ENCODE data around the gene SERPINI1. TPM values are rescaled to one million over a fixed set of nuclear protein-coding genes. Genes with fewer than 3 reads are reported as not detected.
A peak's percentile ranks its signal among the peaks of the same experiment; 100 is the strongest.

SERPINI1 gene
- total and polyA plus RNA-seq, 9 of the 15 experiments (the other 6 are each of a cell fraction or from before 2014, with no cell fraction given), result 1.6 to 9.9 (median 3.5) TPM

- H3K36me3 ChIP-seq (ENCODE audit: control insufficient read depth, insufficient read depth, low read length), result no peaks in the 10 kb centered on the region
- TF ChIP-seq DIDO1 (tag; IDR thresholded peaks at IDR 0.05; ENCODE audit: low read depth) (no peak), GABPA (tag; conservative IDR thresholded peaks at IDR 0.05; ENCODE audit: low read depth) (no peak), RBFOX2 (IDR thresholded peaks at IDR 0.05; ENCODE audit: low read depth, low read length) (no peak), HMG20A (CRISPR knock-in tag; conservative IDR thresholded peaks at IDR 0.05) (no peak), ILK (tag; IDR thresholded peaks at IDR 0.05; ENCODE audit: borderline replicate concordance, low read depth) (no peak), ZNF140 (CRISPR knock-in tag; IDR thresholded peaks at IDR 0.05) (no peak), SIN3B (IDR thresholded peaks at IDR 0.05; ENCODE audit: low read depth) (no peak), NFE2L1 (tag; IDR thresholded peaks at IDR 0.05; ENCODE audit: borderline replicate concordance, low read depth) (no peak), SMC3 (conservative IDR thresholded peaks at IDR 0.05; ENCODE audit: insufficient read depth, low read depth, low read length) (no peak), ZNF592 (IDR thresholded peaks at IDR 0.05) (no peak), KLF16 (IDR thresholded peaks at IDR 0.05) (no peak), SP2 (IDR thresholded peaks at IDR 0.05; ENCODE audit: extremely low read depth, low read depth, low read length, poor library complexity, severe bottlenecking) (no peak), TAF9B (IDR thresholded peaks at IDR 0.05; ENCODE audit: partially characterized antibody) (no peak), GTF3C2 (IDR thresholded peaks at IDR 0.05; ENCODE audit: borderline replicate concordance, extremely low read depth, insufficient read length) (no peak)
- TF ChIP-seq, protein P1, sequence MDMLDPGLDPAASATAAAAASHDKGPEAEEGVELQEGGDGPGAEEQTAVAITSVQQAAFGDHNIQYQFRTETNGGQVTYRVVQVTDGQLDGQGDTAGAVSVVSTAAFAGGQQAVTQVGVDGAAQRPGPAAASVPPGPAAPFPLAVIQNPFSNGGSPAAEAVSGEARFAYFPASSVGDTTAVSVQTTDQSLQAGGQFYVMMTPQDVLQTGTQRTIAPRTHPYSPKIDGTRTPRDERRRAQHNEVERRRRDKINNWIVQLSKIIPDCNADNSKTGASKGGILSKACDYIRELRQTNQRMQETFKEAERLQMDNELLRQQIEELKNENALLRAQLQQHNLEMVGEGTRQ (CRISPR knock-in tag; IDR thresholded peaks at IDR 0.05), result no peak
- H3K9ac ChIP-seq (ENCODE audit: insufficient read depth in 1 of 2, low read depth in 2 of 2, low read length in 2 of 2), result no peak overlapping the region
- no peaks in the 10 kb centered on the region for H4K20me1 ChIP-seq (replicated peaks; ENCODE audit: control insufficient read depth, insufficient read depth, low read length)
- no peaks in the 10 kb centered on the region for H3K4me1 ChIP-seq (replicated peaks in 1 of 2; ENCODE audit: control insufficient read depth in 2 of 2, insufficient read depth in 2 of 2, low read length in 2 of 2)
- CTCF ChIA-PET (ENCODE audit: low intra/inter-chr PET ratio), result no interaction called here
- FAIRE-seq (peak; percentile 6), DNase-seq (ENCODE audit: extremely low read depth in 1 of 4, low spot score in 3 of 4) (no peak), ATAC-seq (no peak)
- H3K4me3 ChIP-seq, result no peak overlapping the region
- H3K27me3 ChIP-seq (ENCODE audit: control insufficient read depth in 2 of 2, insufficient read depth in 2 of 2, low read length in 2 of 2), result no peaks in the 10 kb centered on the region
- H3K9me3 ChIP-seq (replicated peaks; ENCODE audit: control insufficient read depth, insufficient read depth, low read depth, low read length), result no peaks in the 10 kb centered on the region
- in situ Hi-C loops (cut with MboI), result no loop called here
- POLR2A ChIA-PET, result interaction anchor here (1.2 kb wide), 1 partner anchor 13 kb away, joined by 4 read pairs; no protein-coding TSS in a partner anchor
- H3K4me2 ChIP-seq (ENCODE audit: insufficient read depth, low read length), result no peak overlapping the region
- no peak overlapping the region for H2AFZ ChIP-seq (ENCODE audit: low read depth, low read length)
- H3K27ac ChIP-seq (ENCODE audit: extremely low read depth, low read depth, low read length), result no peak overlapping the region
- intact Hi-C loops (cut with micrococcal nuclease), result no loop called here
- H3K9me1 ChIP-seq (ENCODE audit: control insufficient read depth, insufficient read depth, low read length), result no peaks in the 10 kb centered on the region
- BruUV-seq (replicated peaks), result no TSS peak
- H3K79me2 ChIP-seq (ENCODE audit: control insufficient read depth, insufficient read depth, low read length), result no peaks in the 10 kb centered on the region
Observed at GRCh38 chr3:167754049-167754448, 18.5 kb downstream of the SERPINI1 start.

Measured in K562 (cell line).